BE2C (cell line): ENCODE measurements around the gene HK1.

Experiments used
- DNase-seq: peaks from one replicate; pipeline ENCODE4 v3.0.0-alpha.2; 2020
- H3K27me3 ChIP-seq: fragments of 250-450 bp; sonication (Bioruptor Pico); 2 replicates; pipeline ENCODE4 v1.5.1; 2020; ENCODE audit warnings: mild to moderate bottlenecking
- H3K36me3 ChIP-seq: fragments of 250-450 bp; sonication (Bioruptor Pico); 2 replicates; pipeline ENCODE4 v1.5.1; 2020; ENCODE audit warnings: mild to moderate bottlenecking
- H3K4me1 ChIP-seq: fragments of 250-450 bp; sonication (Bioruptor Pico); 2 replicates; pipeline ENCODE4 v1.5.1; 2020
- H3K4me3 ChIP-seq: 2 replicates; pipeline ENCODE4 v1.5.1; 2011; ENCODE audit warnings: low read depth, low read length
- H3K9me3 ChIP-seq: fragments of 250-450 bp; sonication (Bioruptor Pico); 2 replicates; pipeline ENCODE4 v1.5.1; 2020
- TF ChIP-seq, protein P1 (sequence below): IDR thresholded peaks from 2 replicates; pipeline ENCODE4 v1.5.1; 2012; ENCODE audit warnings: mild to moderate bottlenecking, low read depth, low read length

The HK1 gene

GRCh38 chr10:69415049-69415448, 136.8 kb downstream of the HK1 start:
- H3K4me3 ChIP-seq = no peak overlapping the region
- no peak for DNase-seq
- H3K36me3 ChIP-seq = no peaks in the 10 kb centered on the region
- H3K27me3 ChIP-seq = no peaks in the 10 kb centered on the region
- H3K4me1 ChIP-seq = no peaks in the 10 kb centered on the region
- H3K9me3 ChIP-seq = no peaks in the 10 kb centered on the region
- TF ChIP-seq, protein P1, sequence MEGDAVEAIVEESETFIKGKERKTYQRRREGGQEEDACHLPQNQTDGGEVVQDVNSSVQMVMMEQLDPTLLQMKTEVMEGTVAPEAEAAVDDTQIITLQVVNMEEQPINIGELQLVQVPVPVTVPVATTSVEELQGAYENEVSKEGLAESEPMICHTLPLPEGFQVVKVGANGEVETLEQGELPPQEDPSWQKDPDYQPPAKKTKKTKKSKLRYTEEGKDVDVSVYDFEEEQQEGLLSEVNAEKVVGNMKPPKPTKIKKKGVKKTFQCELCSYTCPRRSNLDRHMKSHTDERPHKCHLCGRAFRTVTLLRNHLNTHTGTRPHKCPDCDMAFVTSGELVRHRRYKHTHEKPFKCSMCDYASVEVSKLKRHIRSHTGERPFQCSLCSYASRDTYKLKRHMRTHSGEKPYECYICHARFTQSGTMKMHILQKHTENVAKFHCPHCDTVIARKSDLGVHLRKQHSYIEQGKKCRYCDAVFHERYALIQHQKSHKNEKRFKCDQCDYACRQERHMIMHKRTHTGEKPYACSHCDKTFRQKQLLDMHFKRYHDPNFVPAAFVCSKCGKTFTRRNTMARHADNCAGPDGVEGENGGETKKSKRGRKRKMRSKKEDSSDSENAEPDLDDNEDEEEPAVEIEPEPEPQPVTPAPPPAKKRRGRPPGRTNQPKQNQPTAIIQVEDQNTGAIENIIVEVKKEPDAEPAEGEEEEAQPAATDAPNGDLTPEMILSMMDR = no peak

GRCh38 chr10:69415951-69416350, 137.7 kb downstream of the HK1 start:
- H3K4me1 ChIP-seq = no peaks in the 10 kb centered on the region
- H3K4me3 ChIP-seq = no peak overlapping the region
- no peak for DNase-seq
- H3K27me3 ChIP-seq = no peaks in the 10 kb centered on the region
- no peaks in the 10 kb centered on the region for H3K9me3 ChIP-seq
- no peaks in the 10 kb centered on the region for H3K36me3 ChIP-seq
- TF ChIP-seq, protein P1 = no peak

DNA sequence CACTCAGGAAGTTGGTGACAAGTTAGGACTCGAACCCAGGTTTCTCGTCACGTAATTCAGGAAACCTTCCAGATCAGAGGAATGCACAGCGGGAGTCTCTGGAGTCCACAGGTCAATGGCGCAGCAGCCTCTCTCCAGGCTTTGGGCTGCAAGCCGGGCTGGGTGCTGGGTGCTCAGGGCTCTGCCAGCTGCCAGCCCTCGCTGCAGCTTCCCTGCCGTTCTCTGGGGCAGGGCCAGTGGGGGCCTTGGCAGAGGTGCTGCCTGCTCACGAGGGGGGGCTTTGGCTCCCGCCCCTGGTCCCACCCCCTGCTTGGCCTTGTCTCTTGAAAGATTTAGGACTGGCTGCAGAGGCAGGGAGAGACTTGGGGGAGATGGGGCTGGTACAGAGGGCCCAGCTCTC, 138.4 kb downstream of the HK1 start, which contains the start of gene TACR2:
TACR2 (minus strand) TSS at position 224 of the 400 bp plus-strand sequence. CDS start 595 bp downstream, outside the sequence.
- TF ChIP-seq, protein P1 = no peak
- Histone ChIP-seq H3K4me1 (no peaks in the 10 kb centered on the region), H3K4me3 (no peak within 1 kb of the TSS), H3K36me3 (no peaks in the 10 kb centered on the region), H3K27me3 (no peaks in the 10 kb centered on the region), H3K9me3 (no peaks in the 10 kb centered on the region)
- no peak for DNase-seq

DNA sequence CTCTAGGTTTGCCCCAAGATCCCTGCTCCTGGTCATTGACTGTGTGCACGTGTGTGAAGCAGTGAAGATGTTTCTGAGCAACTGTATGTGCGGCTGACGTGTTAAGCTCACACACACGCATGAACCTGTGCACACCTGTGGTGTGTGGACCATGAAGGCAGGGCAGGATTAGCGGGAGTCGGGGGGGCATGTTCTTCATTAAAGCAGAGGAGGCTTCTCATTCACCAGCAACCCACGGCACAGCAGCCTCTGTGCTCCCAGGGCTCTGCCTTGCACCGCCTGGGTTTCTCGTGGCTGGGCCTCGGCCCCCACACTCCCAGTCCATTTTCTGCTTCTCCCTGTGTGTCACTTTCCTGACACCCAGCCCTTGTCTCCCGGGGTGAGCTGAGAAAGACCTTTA, 139.2 kb downstream of the HK1 start:
- TF ChIP-seq, protein P1 = no peak
- Histone ChIP-seq H3K9me3 (no peaks in the 10 kb centered on the region), H3K4me1 (no peaks in the 10 kb centered on the region), H3K36me3 (no peaks in the 10 kb centered on the region), H3K4me3 (no peak overlapping the region), H3K27me3 (no peaks in the 10 kb centered on the region)
- no peak for DNase-seq

DNA sequence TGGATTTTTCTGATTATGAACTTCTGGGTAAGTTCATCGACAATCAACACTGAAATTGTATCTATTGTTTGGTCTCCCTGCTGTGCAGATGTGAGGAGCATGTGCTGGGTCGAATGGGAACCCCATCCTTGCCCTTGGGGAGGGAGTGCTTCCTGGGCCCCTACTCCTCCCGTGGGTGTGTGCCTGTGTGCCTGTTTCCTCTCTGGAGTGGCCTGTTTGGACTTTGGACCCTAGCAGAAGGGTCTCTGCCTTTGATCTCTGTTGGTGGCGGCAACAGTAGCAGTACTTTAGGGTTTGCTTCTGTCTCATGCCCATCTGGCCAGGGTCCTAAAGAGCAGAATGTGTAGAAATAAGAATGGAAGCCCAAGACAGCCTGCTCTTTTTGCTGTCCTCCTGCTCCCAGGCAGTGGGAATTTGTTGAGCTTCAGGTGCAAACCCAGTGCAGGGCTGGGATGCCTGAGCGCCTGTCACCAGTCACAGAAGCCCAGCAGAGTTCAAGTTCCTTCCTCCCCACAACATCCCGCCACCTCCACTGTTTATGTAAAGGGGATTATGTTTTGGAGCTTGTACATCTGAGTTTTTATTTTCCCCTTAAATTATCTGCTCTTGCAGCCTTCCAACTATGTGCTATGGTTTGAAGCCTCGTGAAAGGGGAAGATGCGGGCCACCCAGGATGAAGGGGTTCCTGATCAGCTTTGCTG, 139.9 kb downstream of the HK1 start:
- TF ChIP-seq, protein P1 = no peak
- Histone ChIP-seq H3K4me3 (no peak overlapping the region), H3K36me3 (no peaks in the 10 kb centered on the region), H3K4me1 (no peaks in the 10 kb centered on the region), H3K9me3 (no peaks in the 10 kb centered on the region), H3K27me3 (no peaks in the 10 kb centered on the region)
- no peak for DNase-seq

GRCh38 chr10:69419096-69419743, 140.9 kb downstream of the HK1 start:
- H3K27me3 ChIP-seq = no peaks in the 10 kb centered on the region
- no peak for DNase-seq
- no peaks in the 10 kb centered on the region for H3K4me1 ChIP-seq
- H3K4me3 ChIP-seq = no peak overlapping the region
- H3K36me3 ChIP-seq = no peaks in the 10 kb centered on the region
- no peaks in the 10 kb centered on the region for H3K9me3 ChIP-seq
- TF ChIP-seq, protein P1 = no peak
